Naive thymus-derived CD4-positive, alpha-beta T cell (primary cell): Measurements from ENCODE around the gene IRF5. TPM values are rescaled to one million over a fixed set of nuclear protein-coding genes. Genes with fewer than 3 reads are reported as not detected.
"Not testable (repeated sequence)": the region's sequence is repeated elsewhere in the genome, so short reads cannot be mapped to it uniquely, and the experiment has no call there.

ENCODE experiments used
- ATAC-seq: fragments of 150-1000 bp; cut with Tn5 transposase; 2 replicates; pipeline ENCODE4 v1.10.0; 2021; ENCODE audit warnings: mild to moderate bottlenecking, moderate library complexity
- CTCF ChIA-PET: fragments of 350-600 bp; sonication (Branson Sonifier 250); formaldehyde crosslinking; loops from one replicate; lab custom pipeline; 2021; ENCODE audit warnings: antibody characterized with exemption; lab: Charles Lee
- POLR2A ChIA-PET: fragments of 350-600 bp; sonication (Branson Sonifier 250); formaldehyde crosslinking; loops from one replicate; lab custom pipeline; 2021; ENCODE audit warnings: antibody characterized with exemption, inconsistent platforms; lab: Charles Lee
- DNase-seq, 9 donors: peaks; one replicate each; pipeline versions ENCODE4 v3.0.0 to v3.0.0-alpha.2; 2020 to 2022; ENCODE audit warnings: mixed read lengths in 1 of 9
- H3K27ac ChIP-seq: one replicate; pipeline ENCODE4 v1.7.0; 2013; ENCODE audit warnings: mild to moderate bottlenecking, low read depth, low read length, moderate library complexity
- H3K27me3 ChIP-seq, 2 donors: one replicate each; pipeline ENCODE4 v1.7.0; 2013; ENCODE audit warnings: low read length in 2 of 2, mild to moderate bottlenecking in 2 of 2, moderate library complexity in 2 of 2; ENCODE audit not compliant: control insufficient read depth in 2 of 2, insufficient read depth in 2 of 2
- H3K36me3 ChIP-seq, 3 experiments: 1 replicate in 2 of 3; 2 replicates in 1 of 3; pipeline ENCODE4 v1.7.0; 2013; ENCODE audit warnings: low read length in 3 of 3, mild to moderate bottlenecking in 3 of 3, moderate library complexity in 1 of 3; ENCODE audit not compliant: insufficient read depth in 3 of 3, control insufficient read depth in 2 of 3
- H3K4me1 ChIP-seq, 2 donors: one replicate each; pipeline ENCODE4 v1.7.0; 2013; ENCODE audit warnings: low read length in 2 of 2, mild to moderate bottlenecking in 2 of 2, moderate library complexity in 1 of 2; ENCODE audit not compliant: control insufficient read depth in 2 of 2, insufficient read depth in 2 of 2
- H3K4me3 ChIP-seq: 2 replicates; pipeline ENCODE4 v1.7.0; 2013; ENCODE audit warnings: mild to moderate bottlenecking, low read length
- H3K9me3 ChIP-seq, 3 experiments: 1 replicate in 2 of 3; 2 replicates in 1 of 3; pipeline ENCODE4 v1.7.0; 2013; ENCODE audit warnings: low read length in 3 of 3; ENCODE audit not compliant: control insufficient read depth in 2 of 3
- H3K27ac Mint-ChIP-seq, 9 donors: one replicate each; pipeline ENCODE4 v1.8.0; 2020 to 2022; ENCODE audit warnings: mixed read lengths in 9 of 9, mild to moderate bottlenecking in 8 of 9, moderate library complexity in 5 of 9, inconsistent platforms in 2 of 9
- H3K27me3 Mint-ChIP-seq, 5 donors: one replicate each; pipeline ENCODE4 v1.8.0; 2021 to 2022; ENCODE audit warnings: mixed read lengths in 5 of 5, mild to moderate bottlenecking in 1 of 5
- H3K36me3 Mint-ChIP-seq, 5 donors: one replicate each; pipeline ENCODE4 v1.8.0; 2020 to 2022; ENCODE audit warnings: mixed read lengths in 5 of 5, mild to moderate bottlenecking in 3 of 5, inconsistent platforms in 1 of 5
- H3K4me1 Mint-ChIP-seq, 7 donors: one replicate each; pipeline ENCODE4 v1.8.0; 2020 to 2022; ENCODE audit warnings: mixed read lengths in 7 of 7, mild to moderate bottlenecking in 3 of 7, inconsistent platforms in 1 of 7
- H3K4me3 Mint-ChIP-seq, 10 donors: one replicate each; pipeline ENCODE4 v1.8.0; 2020 to 2022; ENCODE audit warnings: mild to moderate bottlenecking in 10 of 10, mixed read lengths in 10 of 10, moderate library complexity in 6 of 10, inconsistent platforms in 2 of 10
- H3K9me3 Mint-ChIP-seq, 11 donors: one replicate each; pipeline ENCODE4 v1.8.0; 2020 to 2022; ENCODE audit warnings: mixed read lengths in 11 of 11, mild to moderate bottlenecking in 4 of 11, inconsistent platforms in 1 of 11, moderate library complexity in 1 of 11
- intact Hi-C, 2 donors: fragments of 100-400 bp; cut with micrococcal nuclease; formaldehyde crosslinking; loops; one replicate each; pipeline ENCODE4 v1.15.1; 2023
- polyA plus RNA-seq, 2 donors: library from polyadenylated mRNA; unstranded; fragments of 300-500 nt; fragmentation: Illumina TruSeq; gene quantifications; one replicate each; pipeline ENCODE4 v1.2.3, GENCODE V29; 2021
- total RNA-seq, 6 experiments: library from RNA in 5 of 6; stranded (reverse) in 5 of 6; gene quantifications; 1 replicate in 5 of 6; 2 replicates in 1 of 6; pipeline ENCODE4 v1.2.3 and lab custom pipeline; 2021 to 2026

The IRF5 gene
- total and polyA plus RNA-seq, 7 experiments from 2014 or later = 0.38 to 33.2 (median 2.8) TPM

- Histone ChIP-seq H3K27ac (no peak overlapping the region), H3K4me3 (no peak overlapping the region), H3K36me3 (no peaks in the 10 kb centered on the region), H3K9me3 (no peaks in the 10 kb centered on the region), H3K4me1 (no peaks in the 10 kb centered on the region), H3K27me3 (peaks cover 0 to 4% of the 10 kb centered on the region in 2 donors)
- ChIA-PET POLR2A (no interaction called here), CTCF (no interaction called here)
- ATAC-seq (no peak), DNase-seq (no peak)
- Mint-ChIP-seq H3K27me3 (peaks cover 42 to 68% (median 53%) of the 10 kb centered on the region in 5 donors), H3K36me3 (peaks cover 0 to 4% (median 0%) of the 10 kb centered on the region in 5 donors), H3K4me1 (peaks cover 5 to 12% (median 9%) of the 10 kb centered on the region in 7 donors), H3K27ac (no peak overlapping the region), H3K9me3 (peaks cover 0 to 2% (median 0%) of the 10 kb centered on the region in 11 donors), H3K4me3 (peak overlapping the region in 1 of 10 donors; percentile 41)
- intact Hi-C loops = no loop called here
Measured at GRCh38 chr7:128911423-128912031, 26.2 kb upstream of the IRF5 start.

GRCh38 chr7:128912281-128912680 is 25.4 kb upstream of the IRF5 start:
- ChIA-PET POLR2A (no interaction called here), CTCF (no interaction called here)
- H3K36me3 Mint-ChIP-seq = peaks cover 0 to 4% (median 0%) of the 10 kb centered on the region in 5 donors
- Histone ChIP-seq H3K36me3 (no peaks in the 10 kb centered on the region), H3K4me3 (no peak overlapping the region), H3K9me3 (no peaks in the 10 kb centered on the region), H3K4me1 (no peaks in the 10 kb centered on the region), H3K27ac (no peak overlapping the region), H3K27me3 (peaks cover 0 to 4% of the 10 kb centered on the region in 2 donors)
- intact Hi-C loops = no loop called here
- H3K4me3 Mint-ChIP-seq = no peak overlapping the region
- ATAC-seq = no peak
- no peak overlapping the region for H3K27ac Mint-ChIP-seq
- H3K4me1 Mint-ChIP-seq = peaks cover 5 to 12% (median 9%) of the 10 kb centered on the region in 7 donors
- H3K9me3 Mint-ChIP-seq = peaks cover 0 to 2% (median 0%) of the 10 kb centered on the region in 11 donors
- peaks cover 48 to 71% (median 57%) of the 10 kb centered on the region in 5 donors for H3K27me3 Mint-ChIP-seq
- DNase-seq = no peak

- H3K27me3 ChIP-seq, DNase-seq, H3K4me3 Mint-ChIP-seq, H3K4me3 ChIP-seq, POLR2A ChIA-PET, ATAC-seq, H3K27ac ChIP-seq, H3K27ac Mint-ChIP-seq, H3K36me3 ChIP-seq, CTCF ChIA-PET, H3K9me3 ChIP-seq, H3K4me1 ChIP-seq, H3K9me3 Mint-ChIP-seq, intact Hi-C loops, H3K36me3 Mint-ChIP-seq: not testable (repeated sequence)
- peaks cover 5 to 12% (median 9%) of the 10 kb centered on the region in 7 donors for H3K4me1 Mint-ChIP-seq
- peaks cover 46 to 73% (median 56%) of the 10 kb centered on the region in 5 donors for H3K27me3 Mint-ChIP-seq
Measured at GRCh38 chr7:128912709-128913495, 24.8 kb upstream of the IRF5 start.

GRCh38 chr7:128913870-128914565 is 23.7 kb upstream of the IRF5 start:
- Mint-ChIP-seq H3K36me3 (peaks cover 0 to 4% (median 0%) of the 10 kb centered on the region in 5 donors), H3K27me3 (peaks cover 44 to 73% (median 63%) of the 10 kb centered on the region in 5 donors), H3K9me3 (peaks cover 0 to 2% (median 0%) of the 10 kb centered on the region in 11 donors), H3K4me1 (peaks cover 5 to 12% (median 9%) of the 10 kb centered on the region in 7 donors), H3K4me3 (peak overlapping the region in 6 of 10 donors; percentile 6 to 62 (median 18)), H3K27ac (no peak overlapping the region)
- ATAC-seq = no peak
- H3K27ac ChIP-seq = no peak overlapping the region
- ChIA-PET CTCF (no interaction called here), POLR2A (no interaction called here)
- peaks cover 0 to 4% of the 10 kb centered on the region in 2 donors for H3K27me3 ChIP-seq
- H3K36me3 ChIP-seq = no peaks in the 10 kb centered on the region
- H3K4me1 ChIP-seq = no peaks in the 10 kb centered on the region
- no peak overlapping the region for H3K4me3 ChIP-seq
- H3K9me3 ChIP-seq = no peaks in the 10 kb centered on the region
- intact Hi-C loops = no loop called here
- no peak for DNase-seq

GRCh38 chr7:128914566-128915151 is 23.1 kb upstream of the IRF5 start:
- DNase-seq = peak in 1 of 9 donors; percentile 21
- intact Hi-C loops = no loop called here
- CTCF ChIA-PET = no interaction called here

GRCh38 chr7:128915271-128915819 is 22.4 kb upstream of the IRF5 start:
- Histone ChIP-seq H3K27me3 (peaks cover 0 to 4% of the 10 kb centered on the region in 2 donors), H3K9me3 (no peaks in the 10 kb centered on the region), H3K4me1 (no peaks in the 10 kb centered on the region), H3K27ac (no peak overlapping the region), H3K4me3 (no peak overlapping the region), H3K36me3 (no peaks in the 10 kb centered on the region)
- peaks cover 0 to 4% (median 0%) of the 10 kb centered on the region in 5 donors for H3K36me3 Mint-ChIP-seq
- CTCF ChIA-PET = no interaction called here
- H3K27ac Mint-ChIP-seq = no peak overlapping the region
- ATAC-seq (no peak), DNase-seq (no peak)
- H3K4me3 Mint-ChIP-seq = peak overlapping the region in 9 of 10 donors; percentile 33 to 88 (median 67)
- POLR2A ChIA-PET = no interaction called here
- H3K9me3 Mint-ChIP-seq = peaks cover 0 to 2% (median 0%) of the 10 kb centered on the region in 11 donors
- intact Hi-C loops = no loop called here
- peaks cover 5 to 12% (median 9%) of the 10 kb centered on the region in 7 donors for H3K4me1 Mint-ChIP-seq
- H3K27me3 Mint-ChIP-seq = peaks cover 36 to 73% (median 55%) of the 10 kb centered on the region in 5 donors

More at GRCh38 chr7:128914566-128915151, 23.1 kb upstream of the IRF5 start:
- POLR2A ChIA-PET = no interaction called here
- H3K4me3 Mint-ChIP-seq = peak overlapping the region in 5 of 10 donors; percentile 1 to 62 (median 17)
- H3K27ac ChIP-seq = no peak overlapping the region
- no peak overlapping the region for H3K4me3 ChIP-seq
- peaks cover 0 to 2% (median 0%) of the 10 kb centered on the region in 11 donors for H3K9me3 Mint-ChIP-seq
- H3K36me3 ChIP-seq = no peaks in the 10 kb centered on the region
- H3K27me3 Mint-ChIP-seq = peaks cover 38 to 72% (median 60%) of the 10 kb centered on the region in 5 donors
- no peaks in the 10 kb centered on the region for H3K4me1 ChIP-seq
- H3K36me3 Mint-ChIP-seq = peaks cover 0 to 4% (median 0%) of the 10 kb centered on the region in 5 donors
- H3K27me3 ChIP-seq = peaks cover 0 to 4% of the 10 kb centered on the region in 2 donors
- peak; percentile 20 for ATAC-seq
- peaks cover 5 to 12% (median 9%) of the 10 kb centered on the region in 7 donors for H3K4me1 Mint-ChIP-seq
- H3K9me3 ChIP-seq = no peaks in the 10 kb centered on the region
- H3K27ac Mint-ChIP-seq = no peak overlapping the region
